ENCODE data around the gene AKAP12. TPM values are rescaled to one million over a fixed set of nuclear protein-coding genes. Genes with fewer than 3 reads are reported as not detected.
A peak's percentile ranks its signal among the peaks of the same experiment; 100 is the strongest.

Gene AKAP12
- total RNA-seq, 2 experiments from 2014 or later, result 0.78 to 1.1 TPM

- peaks cover 9% of the 10 kb centered on the region for H3K27me3 Mint-ChIP-seq
- H3K36me3 Mint-ChIP-seq (ENCODE audit: low read depth), result no peaks in the 10 kb centered on the region
- no peak for DNase-seq
- H3K4me3 Mint-ChIP-seq, result no peak overlapping the region
- ChIA-PET POLR2A (no interaction called here), CTCF (no interaction called here)
- H3K9me3 Mint-ChIP-seq, result no peaks in the 10 kb centered on the region
- H3K4me1 Mint-ChIP-seq, result peaks cover 7% of the 10 kb centered on the region
- H3K27ac Mint-ChIP-seq, result no peak overlapping the region
Observed at GRCh38 chr6:151224076-151224475, 15.7 kb upstream of the AKAP12 start.

GRCh38 chr6:151225919-151226318 is 13.8 kb upstream of the AKAP12 start:
- no peaks in the 10 kb centered on the region for H3K36me3 Mint-ChIP-seq (ENCODE audit: low read depth)
- H3K9me3 Mint-ChIP-seq, result no peaks in the 10 kb centered on the region
- H3K4me3 Mint-ChIP-seq, result no peak overlapping the region
- no peak for DNase-seq
- peaks cover 7% of the 10 kb centered on the region for H3K27me3 Mint-ChIP-seq
- H3K27ac Mint-ChIP-seq, result no peak overlapping the region
- H3K4me1 Mint-ChIP-seq, result peaks cover 17% of the 10 kb centered on the region
- CTCF ChIA-PET, result no interaction called here
- POLR2A ChIA-PET, result no interaction called here

DNA sequence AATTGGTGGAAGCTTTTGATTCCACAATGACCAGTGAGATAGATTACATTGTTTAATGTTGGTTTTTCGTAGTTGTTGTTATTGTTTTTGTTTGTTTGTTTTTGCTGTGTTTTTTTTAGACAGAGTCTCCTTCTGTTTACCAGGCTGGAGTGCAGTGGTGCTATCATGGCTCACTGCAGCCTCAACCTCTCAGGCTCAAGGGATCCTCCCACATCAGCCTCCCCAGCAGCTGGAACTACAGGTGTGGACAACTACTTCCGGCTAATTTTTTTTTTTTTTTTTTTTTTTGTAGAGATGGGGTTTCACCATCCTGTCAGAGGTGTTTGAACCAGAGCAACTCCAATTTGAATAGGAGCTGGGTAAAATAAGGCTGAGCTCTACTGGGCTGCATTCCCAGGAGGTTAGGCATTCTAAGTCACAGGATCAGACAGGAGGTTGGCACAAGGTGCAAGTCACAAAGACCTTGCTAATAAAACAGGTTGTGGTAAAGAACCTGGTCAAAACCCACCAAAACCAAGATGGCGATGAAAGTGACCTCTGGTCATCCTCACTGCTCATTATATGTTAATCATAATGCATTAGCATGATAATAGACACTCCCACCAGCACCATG is 10.9 kb upstream of the AKAP12 start:
- DNase-seq, result no peak
- H3K4me3 Mint-ChIP-seq, result no peak overlapping the region
- H3K9me3 Mint-ChIP-seq, result no peaks in the 10 kb centered on the region
- POLR2A ChIA-PET, result interaction anchor here (1.1 kb wide), 1 partner anchor 364 kb away, joined by 3 read pairs; no protein-coding TSS in a partner anchor
- CTCF ChIA-PET, result interaction anchor here (0.9 to 1.2 kb wide), 2 partner anchors 19 to 95 kb away, joined by 3 to 4 read pairs; no protein-coding TSS in a partner anchor
- no peaks in the 10 kb centered on the region for H3K36me3 Mint-ChIP-seq (ENCODE audit: low read depth)
- no peak overlapping the region for H3K27ac Mint-ChIP-seq
- peaks cover 17% of the 10 kb centered on the region for H3K4me1 Mint-ChIP-seq
- H3K27me3 Mint-ChIP-seq, result peaks cover 15% of the 10 kb centered on the region

DNA sequence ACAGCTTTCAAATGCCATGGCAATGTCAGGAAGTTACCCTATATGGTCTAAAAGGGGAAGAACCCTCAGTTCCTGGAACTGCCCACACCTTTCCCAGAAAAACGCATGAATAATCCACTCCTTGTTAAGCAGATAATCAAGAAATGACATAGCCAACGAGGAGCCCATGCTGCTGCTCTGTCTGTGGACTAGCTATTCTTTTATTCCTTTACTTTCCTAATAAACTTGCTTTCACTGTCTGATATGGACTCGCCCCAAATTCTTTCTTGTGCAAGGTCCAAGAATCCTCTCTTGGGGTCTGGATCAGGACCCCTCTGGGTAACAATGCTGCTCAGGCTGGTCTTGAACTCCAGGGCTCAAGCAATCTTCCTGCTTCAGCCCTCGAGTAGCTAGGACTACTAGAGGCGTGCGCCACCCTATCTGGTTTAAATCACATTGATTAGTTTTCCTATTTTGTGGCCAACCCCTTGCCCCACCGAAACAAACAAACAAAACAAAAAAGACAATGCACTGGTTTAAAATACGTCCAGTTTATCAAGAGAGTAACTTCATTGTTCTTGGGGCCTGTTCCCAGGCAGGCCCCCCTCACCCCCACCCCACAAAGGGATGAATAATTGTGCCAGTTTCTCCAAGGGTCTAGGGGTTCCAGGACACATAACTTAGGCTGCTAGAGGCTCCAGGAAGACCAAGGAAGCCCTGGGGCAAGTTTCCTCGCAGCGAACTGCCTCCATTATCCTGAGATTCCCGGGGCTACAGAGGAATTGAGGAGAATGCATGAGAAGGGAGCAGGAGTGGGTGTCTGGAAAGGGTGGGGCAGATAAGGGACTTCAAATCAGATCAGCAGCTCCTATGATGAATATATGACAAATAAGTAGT is 10.1 kb upstream of the AKAP12 start:
- Mint-ChIP-seq H3K27me3 (peaks cover 16% of the 10 kb centered on the region), H3K27ac (no peak overlapping the region), H3K36me3 (ENCODE audit: low read depth) (no peaks in the 10 kb centered on the region), H3K4me1 (peaks cover 17% of the 10 kb centered on the region), H3K4me3 (no peak overlapping the region), H3K9me3 (no peaks in the 10 kb centered on the region)
- ChIA-PET CTCF (interaction anchor here (0.9 to 1.2 kb wide), 2 partner anchors 20 to 95 kb away, joined by 3 to 4 read pairs; no protein-coding TSS in a partner anchor), POLR2A (interaction anchor here (1.1 kb wide), 1 partner anchor 365 kb away, joined by 3 read pairs; no protein-coding TSS in a partner anchor)
- DNase-seq, result peak; percentile 65

DNA sequence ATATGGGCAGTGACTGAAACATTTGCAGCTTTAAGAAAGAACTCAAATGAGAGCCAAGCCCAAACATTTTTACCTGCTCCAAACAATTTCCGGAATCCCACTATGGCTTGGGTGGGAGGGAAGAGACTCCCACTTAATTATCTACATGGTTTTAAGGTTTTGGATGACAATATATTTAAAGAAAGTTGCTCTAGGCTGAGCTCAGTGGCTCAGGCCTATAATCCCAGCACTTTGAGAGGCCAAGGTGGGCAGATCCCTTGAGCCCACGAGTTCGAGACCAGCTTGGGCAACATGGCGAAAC is 9.5 kb upstream of the AKAP12 start:
- no peak for DNase-seq
- H3K4me1 Mint-ChIP-seq, result peaks cover 17% of the 10 kb centered on the region
- H3K27ac Mint-ChIP-seq, result no peak overlapping the region
- peaks cover 15% of the 10 kb centered on the region for H3K27me3 Mint-ChIP-seq
- no peak overlapping the region for H3K4me3 Mint-ChIP-seq
- CTCF ChIA-PET, result no interaction called here
- POLR2A ChIA-PET, result no interaction called here
- H3K9me3 Mint-ChIP-seq, result no peaks in the 10 kb centered on the region
- no peaks in the 10 kb centered on the region for H3K36me3 Mint-ChIP-seq (ENCODE audit: low read depth)

GRCh38 chr6:151232899-151233298 is 6.9 kb upstream of the AKAP12 start:
- Mint-ChIP-seq H3K4me1 (peaks cover 17% of the 10 kb centered on the region), H3K36me3 (ENCODE audit: low read depth) (no peaks in the 10 kb centered on the region), H3K27me3 (peaks cover 24% of the 10 kb centered on the region), H3K27ac (no peak overlapping the region), H3K4me3 (no peak overlapping the region), H3K9me3 (no peaks in the 10 kb centered on the region)
- POLR2A ChIA-PET, result no interaction called here
- CTCF ChIA-PET, result no interaction called here
- no peak for DNase-seq

DNA sequence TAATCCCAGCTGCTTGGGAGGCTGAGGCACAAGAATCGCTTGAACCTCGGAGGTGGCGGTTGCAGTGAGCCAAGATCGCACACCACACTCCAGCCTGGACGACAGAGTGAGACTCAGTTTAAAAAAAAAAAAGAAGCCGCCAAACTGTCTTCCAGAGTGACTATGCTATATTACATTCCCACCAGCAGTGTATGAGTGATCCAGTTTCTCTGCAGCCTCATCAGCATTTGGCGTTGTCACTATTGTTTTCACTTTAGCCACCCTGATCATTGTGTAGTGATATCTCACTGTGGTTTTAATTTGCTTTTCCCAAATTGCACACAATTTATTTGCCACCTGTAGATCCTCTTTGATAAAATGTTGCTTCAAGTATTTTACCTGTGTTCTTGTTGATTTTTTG is 6.0 kb upstream of the AKAP12 start:
- Mint-ChIP-seq H3K4me1 (peaks cover 13% of the 10 kb centered on the region), H3K27ac (no peak overlapping the region), H3K27me3 (peaks cover 31% of the 10 kb centered on the region), H3K4me3 (no peak overlapping the region), H3K9me3 (no peaks in the 10 kb centered on the region), H3K36me3 (ENCODE audit: low read depth) (no peaks in the 10 kb centered on the region)
- CTCF ChIA-PET, result no interaction called here
- DNase-seq, result no peak
- POLR2A ChIA-PET, result no interaction called here

GRCh38 chr6:151236668-151237401 is 2.9 kb upstream of the AKAP12 start:
- Mint-ChIP-seq H3K9me3 (no peaks in the 10 kb centered on the region), H3K27me3 (peaks cover 54% of the 10 kb centered on the region), H3K36me3 (ENCODE audit: low read depth) (no peaks in the 10 kb centered on the region), H3K4me3 (no peak overlapping the region), H3K27ac (no peak overlapping the region), H3K4me1 (peaks cover 14% of the 10 kb centered on the region)
- DNase-seq, result no peak
- CTCF ChIA-PET, result no interaction called here
- POLR2A ChIA-PET, result no interaction called here

- no peaks in the 10 kb centered on the region for H3K9me3 Mint-ChIP-seq
- peaks cover 66% of the 10 kb centered on the region for H3K27me3 Mint-ChIP-seq
- ChIA-PET POLR2A (no interaction called here), CTCF (interaction anchor here (0.8 to 1.5 kb wide), 2 partner anchors 85 to 427 kb away, joined by 3 to 4 read pairs; no protein-coding TSS in a partner anchor)
- H3K27ac Mint-ChIP-seq, result no peak overlapping the region
- peaks cover 15% of the 10 kb centered on the region for H3K4me1 Mint-ChIP-seq
- H3K36me3 Mint-ChIP-seq (ENCODE audit: low read depth), result no peaks in the 10 kb centered on the region
- peak; percentile 28 for DNase-seq
- peak overlapping the region; percentile 74 for H3K4me3 Mint-ChIP-seq
Observed at GRCh38 chr6:151240036-151240685, 394 bp downstream of the AKAP12 start.

DNA sequence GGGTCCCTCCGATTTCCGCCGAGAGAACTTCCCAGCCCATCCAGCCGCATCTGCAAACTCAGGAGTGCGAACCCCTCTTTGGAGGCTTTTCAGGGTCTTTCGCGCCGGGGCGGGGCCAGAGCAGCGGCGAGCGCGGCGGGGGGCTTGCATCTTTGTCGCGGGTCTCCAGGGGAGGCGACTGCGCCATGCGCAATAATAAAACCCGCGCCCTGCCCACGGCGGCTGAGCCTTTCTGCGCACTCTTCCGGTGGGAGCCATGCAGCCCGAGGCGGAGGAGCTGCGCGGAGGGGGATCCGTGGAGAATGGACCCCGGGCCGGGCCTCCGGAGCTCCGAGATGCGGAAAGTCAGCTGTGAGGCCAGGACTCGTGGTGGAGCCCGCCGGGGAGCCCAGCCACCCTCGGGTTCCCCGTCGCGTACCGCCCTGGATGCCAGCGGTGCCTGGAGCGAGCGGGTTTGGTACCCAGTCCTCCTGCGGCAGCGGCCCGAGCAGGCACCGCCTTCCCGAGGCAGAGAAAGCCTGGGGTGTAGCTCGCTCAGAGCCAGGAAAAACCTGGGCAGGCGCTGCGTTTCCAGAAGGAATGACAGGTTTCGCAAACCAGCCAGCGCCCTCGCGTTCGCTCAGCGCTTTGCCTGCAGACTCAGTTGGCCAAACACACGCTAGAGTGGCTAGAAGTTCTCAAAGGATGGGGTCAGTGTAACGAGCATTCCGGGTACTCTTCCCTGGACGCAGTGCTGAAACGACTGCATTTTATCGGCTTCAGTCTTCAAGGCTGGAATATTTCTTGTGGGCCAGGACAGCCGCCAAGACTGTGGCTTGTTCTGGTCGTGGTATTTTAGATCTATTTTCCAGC is 1.2 kb downstream of the AKAP12 start:
- Mint-ChIP-seq H3K27ac (no peak overlapping the region), H3K36me3 (ENCODE audit: low read depth) (no peaks in the 10 kb centered on the region), H3K4me3 (peak overlapping the region; percentile 17), H3K9me3 (no peaks in the 10 kb centered on the region), H3K4me1 (peaks cover 15% of the 10 kb centered on the region), H3K27me3 (peaks cover 64% of the 10 kb centered on the region)
- ChIA-PET POLR2A (no interaction called here), CTCF (interaction anchor here (0.8 kb wide), 1 partner anchor 427 kb away, joined by 4 read pairs; no protein-coding TSS in a partner anchor)
- no peak for DNase-seq

GRCh38 chr6:151241853-151242252 is 2.1 kb downstream of the AKAP12 start:
- CTCF ChIA-PET, result no interaction called here
- no peak for DNase-seq
- Mint-ChIP-seq H3K4me1 (peaks cover 15% of the 10 kb centered on the region), H3K36me3 (ENCODE audit: low read depth) (no peaks in the 10 kb centered on the region), H3K27ac (no peak overlapping the region), H3K9me3 (no peaks in the 10 kb centered on the region), H3K4me3 (no peak overlapping the region), H3K27me3 (peaks cover 64% of the 10 kb centered on the region)
- POLR2A ChIA-PET, result no interaction called here

DNA sequence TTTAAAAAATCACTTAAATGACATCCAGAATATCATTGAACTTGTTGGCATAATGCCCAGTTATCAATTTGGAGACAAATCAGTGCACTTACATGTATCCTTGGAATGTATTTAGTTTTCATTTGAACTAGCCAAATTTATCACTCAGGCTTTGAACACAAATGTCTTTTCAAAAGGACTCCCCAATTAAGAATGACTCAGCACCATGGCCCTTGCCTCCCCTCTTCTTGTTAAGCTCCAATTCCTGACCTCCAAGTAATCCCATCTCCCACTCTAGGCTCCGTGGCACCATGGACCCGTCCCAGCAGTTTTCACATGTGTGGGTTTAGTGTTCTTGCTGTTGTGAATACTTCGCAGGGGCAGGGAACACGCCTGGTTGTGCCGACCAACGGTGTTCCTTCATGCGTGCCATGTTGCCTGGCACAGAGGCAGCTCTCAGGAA is 2.7 kb downstream of the AKAP12 start:
- DNase-seq, result no peak
- Mint-ChIP-seq H3K27me3 (peaks cover 62% of the 10 kb centered on the region), H3K4me3 (no peak overlapping the region), H3K36me3 (ENCODE audit: low read depth) (no peaks in the 10 kb centered on the region), H3K9me3 (no peaks in the 10 kb centered on the region), H3K4me1 (peaks cover 15% of the 10 kb centered on the region), H3K27ac (no peak overlapping the region)
- ChIA-PET POLR2A (no interaction called here), CTCF (no interaction called here)
